Uterus (tissue), 4 donors: Measurements from ENCODE around the gene ZMAT5. TPM values are rescaled to one million over a fixed set of nuclear protein-coding genes. Genes with fewer than 3 reads are reported as not detected.
A peak's percentile ranks its signal among the peaks of the same experiment; 100 is the strongest.

Experiments
- DNase-seq, 2 donors: peaks; one replicate each; pipeline ENCODE4 v3.0.0-alpha.2; 2019 to 2020
- H3K27ac ChIP-seq, 2 donors: fragments of 200-600 bp; sonication (generic); 1 replicate in 1 of 2; 2 replicates in 1 of 2; pipeline ENCODE4 v1.5.1; 2016 to 2018
- H3K27me3 ChIP-seq, 2 donors: fragments of 200-600 bp; sonication (generic); one replicate each; pipeline ENCODE4 v1.5.1; 2018 to 2019; ENCODE audit warnings: control low read depth in 1 of 2
- H3K36me3 ChIP-seq, 2 donors: fragments of 200-600 bp; sonication (generic); one replicate each; pipeline ENCODE4 v1.5.1; 2019; ENCODE audit warnings: control low read depth in 1 of 2
- H3K4me1 ChIP-seq, 2 donors: fragments of 200-600 bp; sonication (generic); one replicate each; pipeline ENCODE4 v1.5.1; 2018 to 2019; ENCODE audit warnings: control low read depth in 1 of 2
- H3K4me3 ChIP-seq, 2 donors: fragments of 200-600 bp; sonication (generic); 1 replicate in 1 of 2; 2 replicates in 1 of 2; pipeline ENCODE4 v1.5.1; 2018 to 2019; ENCODE audit warnings: mild to moderate bottlenecking in 1 of 2
- H3K9me3 ChIP-seq, 2 donors: fragments of 200-600 bp; sonication (generic); one replicate each; pipeline ENCODE4 v1.5.1; 2019; ENCODE audit warnings: control low read depth in 1 of 2
- POLR2A ChIP-seq, 2 donors: fragments of 450-650 bp; IDR thresholded peaks; one replicate each; pipeline ENCODE4 v1.6.1; 2016; ENCODE audit warnings: antibody characterized with exemption in 2 of 2, mild to moderate bottlenecking in 1 of 2, moderate library complexity in 1 of 2
- intact Hi-C: fragments of 100-400 bp; cut with DNase I; formaldehyde crosslinking; loops from one replicate; pipeline ENCODE4 v1.15.1; 2023; ENCODE audit warnings: low total_unique reads
- total RNA-seq, 4 donors: library from RNA; depleted of rRNA in 3 of 4; stranded (reverse); fragments of >200 nt in 3 of 4; gene quantifications; one replicate each; pipeline versions ENCODE4 v1.1.0 to v1.2.4, GENCODE V29; 2014 to 2023
- TF ChIP-seq, protein P1 (sequence below), 4 experiments: fragments of 200-600 bp in 2 of 4; fragments of 450-650 bp in 2 of 4; sonication (generic) in 2 of 4; IDR thresholded peaks; one replicate each; pipeline ENCODE4 v1.5.1; 2016 to 2019; ENCODE audit warnings: antibody characterized with exemption in 4 of 4, mild to moderate bottlenecking in 2 of 4, moderate library complexity in 1 of 4
- donor health status: DM: yes; HTN: yes; CAD: no.

The ZMAT5 gene
- total RNA-seq, 4 donors from 2014 or later: 12.0 to 47.4 (median 23.4) TPM

DNA sequence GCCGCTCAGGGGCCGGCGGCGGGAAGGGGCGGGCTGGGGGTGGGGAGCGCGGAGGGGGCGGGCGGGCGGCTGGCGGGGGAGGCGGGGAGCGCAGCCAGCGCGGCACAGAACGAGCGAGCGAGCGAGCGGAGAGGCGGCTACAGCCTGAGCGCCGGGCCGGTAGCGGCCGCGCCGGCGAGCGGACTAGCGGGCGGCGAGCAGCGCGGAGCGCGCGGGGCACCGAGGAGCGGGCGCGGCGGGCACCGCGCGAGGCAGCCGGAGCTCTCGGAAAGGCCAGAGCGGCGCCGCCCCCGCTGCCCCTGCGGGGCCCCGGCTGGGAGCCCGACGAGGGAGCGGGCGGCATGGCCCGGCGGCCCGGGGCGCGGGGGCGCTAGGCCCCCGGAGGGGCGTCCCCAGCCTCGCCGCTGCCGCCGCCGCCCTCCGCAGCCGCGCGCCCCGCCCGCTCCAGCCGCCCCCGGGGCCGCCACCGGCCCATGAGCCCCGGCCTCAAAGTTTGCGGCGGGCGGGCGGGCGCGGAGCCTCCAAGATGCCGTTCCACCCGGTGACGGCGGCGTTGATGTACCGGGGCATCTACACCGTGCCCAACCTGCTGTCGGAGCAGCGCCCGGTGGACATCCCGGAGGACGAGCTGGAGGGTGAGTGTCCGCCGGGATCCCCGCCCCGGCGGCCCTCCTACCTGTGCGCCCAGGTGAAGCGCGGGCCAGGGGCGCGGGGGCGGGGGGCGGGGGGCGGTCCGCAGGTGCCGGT, 46.7 kb downstream of the ZMAT5 start, which contains the start of gene CABP7:
Gene CABP7 (plus strand): TSS at position 105 of the 747 bp plus-strand sequence. CDS start 422 bp downstream, at position 527.
- no peaks in the 10 kb centered on the region for H3K9me3 ChIP-seq
- H3K36me3 ChIP-seq: no peaks in the 10 kb centered on the region
- intact Hi-C loops: no loop called here
- TF ChIP-seq, protein P1, sequence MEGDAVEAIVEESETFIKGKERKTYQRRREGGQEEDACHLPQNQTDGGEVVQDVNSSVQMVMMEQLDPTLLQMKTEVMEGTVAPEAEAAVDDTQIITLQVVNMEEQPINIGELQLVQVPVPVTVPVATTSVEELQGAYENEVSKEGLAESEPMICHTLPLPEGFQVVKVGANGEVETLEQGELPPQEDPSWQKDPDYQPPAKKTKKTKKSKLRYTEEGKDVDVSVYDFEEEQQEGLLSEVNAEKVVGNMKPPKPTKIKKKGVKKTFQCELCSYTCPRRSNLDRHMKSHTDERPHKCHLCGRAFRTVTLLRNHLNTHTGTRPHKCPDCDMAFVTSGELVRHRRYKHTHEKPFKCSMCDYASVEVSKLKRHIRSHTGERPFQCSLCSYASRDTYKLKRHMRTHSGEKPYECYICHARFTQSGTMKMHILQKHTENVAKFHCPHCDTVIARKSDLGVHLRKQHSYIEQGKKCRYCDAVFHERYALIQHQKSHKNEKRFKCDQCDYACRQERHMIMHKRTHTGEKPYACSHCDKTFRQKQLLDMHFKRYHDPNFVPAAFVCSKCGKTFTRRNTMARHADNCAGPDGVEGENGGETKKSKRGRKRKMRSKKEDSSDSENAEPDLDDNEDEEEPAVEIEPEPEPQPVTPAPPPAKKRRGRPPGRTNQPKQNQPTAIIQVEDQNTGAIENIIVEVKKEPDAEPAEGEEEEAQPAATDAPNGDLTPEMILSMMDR (IDR thresholded peaks at IDR 0.05): no peak
- no peak for TF ChIP-seq POLR2A (IDR thresholded peaks at IDR 0.05)
- H3K27ac ChIP-seq: no peak within 1 kb of the TSS
- DNase-seq: no peak
- H3K4me3 ChIP-seq: no peak within 1 kb of the TSS
- H3K27me3 ChIP-seq: peaks cover 6 to 9% of the 10 kb centered on the region in 2 donors
- peaks cover 0 to 5% of the 10 kb centered on the region in 2 donors for H3K4me1 ChIP-seq

DNA sequence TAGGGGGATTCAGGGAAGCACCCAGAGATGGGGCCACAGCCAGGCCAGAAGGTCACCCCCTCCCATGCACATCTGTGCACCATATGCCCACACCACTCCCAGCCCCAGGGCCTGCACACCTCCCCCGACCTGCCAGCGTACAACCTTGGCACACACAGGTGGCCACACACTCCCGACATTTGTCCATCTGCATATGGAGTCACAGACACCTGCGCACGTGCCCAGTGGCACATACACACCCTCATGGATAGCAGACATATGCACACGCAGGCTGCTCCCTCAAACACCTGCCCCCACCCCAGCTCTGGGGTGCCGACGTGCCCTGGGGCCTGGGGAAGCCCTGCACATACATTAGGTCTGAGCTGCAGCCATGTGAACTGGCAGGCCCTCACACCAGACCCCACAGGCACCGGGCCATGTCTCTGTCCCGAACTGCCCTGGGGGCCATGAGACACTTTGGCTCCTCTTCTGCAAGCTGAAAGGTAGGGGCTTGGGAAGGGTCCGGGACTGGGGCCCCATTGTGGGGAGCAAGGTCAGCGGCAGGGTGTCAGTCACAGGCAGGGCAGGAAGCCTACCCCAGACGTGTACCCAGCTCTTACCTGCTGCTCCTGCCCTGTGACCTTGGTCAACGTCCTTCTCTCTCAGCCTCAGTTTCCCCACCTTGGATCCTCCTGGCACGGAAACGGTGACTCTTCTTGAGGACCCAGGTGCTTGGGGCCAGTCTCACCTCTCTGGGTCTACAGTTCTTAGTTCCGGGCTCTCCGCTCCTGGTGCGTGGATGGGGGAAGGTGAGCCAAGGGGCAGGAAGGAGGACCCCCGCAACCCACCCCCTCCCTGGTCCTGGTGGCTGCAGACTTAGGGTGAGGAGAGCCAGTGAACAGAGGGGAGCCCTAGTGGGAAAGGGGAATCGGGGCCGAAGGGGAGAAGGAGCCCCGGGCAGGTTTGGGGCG, 47.6 kb downstream of the ZMAT5 start:
- no peak for DNase-seq
- Histone ChIP-seq H3K4me1 (peaks cover 0 to 5% of the 10 kb centered on the region in 2 donors), H3K9me3 (no peaks in the 10 kb centered on the region), H3K4me3 (no peak overlapping the region), H3K27me3 (peaks cover 6 to 9% of the 10 kb centered on the region in 2 donors), H3K36me3 (no peaks in the 10 kb centered on the region), H3K27ac (no peak overlapping the region)
- intact Hi-C loops: no loop called here
- TF ChIP-seq, protein P1 (IDR thresholded peaks at IDR 0.05): no peak
- no peak for TF ChIP-seq POLR2A (IDR thresholded peaks at IDR 0.05)

GRCh38 chr22:29717789-29718188, 49.0 kb downstream of the ZMAT5 start:
- Histone ChIP-seq H3K9me3 (no peaks in the 10 kb centered on the region), H3K4me1 (peaks cover 0 to 5% of the 10 kb centered on the region in 2 donors), H3K36me3 (no peaks in the 10 kb centered on the region), H3K4me3 (no peak overlapping the region), H3K27ac (no peak overlapping the region), H3K27me3 (peaks cover 6 to 9% of the 10 kb centered on the region in 2 donors)
- intact Hi-C loops: no loop called here
- no peak for DNase-seq
- TF ChIP-seq, protein P1 (IDR thresholded peaks at IDR 0.05): no peak
- no peak for TF ChIP-seq POLR2A (IDR thresholded peaks at IDR 0.05)

- TF ChIP-seq, protein P1 (IDR thresholded peaks at IDR 0.05): no peak
- no peak for TF ChIP-seq POLR2A (IDR thresholded peaks at IDR 0.05)
- Histone ChIP-seq H3K4me3 (no peak overlapping the region), H3K9me3 (no peaks in the 10 kb centered on the region), H3K27ac (no peak overlapping the region), H3K27me3 (peaks cover 6 to 9% of the 10 kb centered on the region in 2 donors), H3K4me1 (peaks cover 0 to 5% of the 10 kb centered on the region in 2 donors), H3K36me3 (no peaks in the 10 kb centered on the region)
- peak in 1 of 2 donors; percentile 37 for DNase-seq
- intact Hi-C loops: no loop called here
These were observed 49.8 kb downstream of the ZMAT5 start for GRCh38 chr22:29716814-29717545.
